ENCODE results near the gene CAP2.
"Not testable (repeated sequence)": the region's sequence is repeated elsewhere in the genome, so short reads cannot be mapped to it uniquely, and the experiment has no call there.

DNA sequence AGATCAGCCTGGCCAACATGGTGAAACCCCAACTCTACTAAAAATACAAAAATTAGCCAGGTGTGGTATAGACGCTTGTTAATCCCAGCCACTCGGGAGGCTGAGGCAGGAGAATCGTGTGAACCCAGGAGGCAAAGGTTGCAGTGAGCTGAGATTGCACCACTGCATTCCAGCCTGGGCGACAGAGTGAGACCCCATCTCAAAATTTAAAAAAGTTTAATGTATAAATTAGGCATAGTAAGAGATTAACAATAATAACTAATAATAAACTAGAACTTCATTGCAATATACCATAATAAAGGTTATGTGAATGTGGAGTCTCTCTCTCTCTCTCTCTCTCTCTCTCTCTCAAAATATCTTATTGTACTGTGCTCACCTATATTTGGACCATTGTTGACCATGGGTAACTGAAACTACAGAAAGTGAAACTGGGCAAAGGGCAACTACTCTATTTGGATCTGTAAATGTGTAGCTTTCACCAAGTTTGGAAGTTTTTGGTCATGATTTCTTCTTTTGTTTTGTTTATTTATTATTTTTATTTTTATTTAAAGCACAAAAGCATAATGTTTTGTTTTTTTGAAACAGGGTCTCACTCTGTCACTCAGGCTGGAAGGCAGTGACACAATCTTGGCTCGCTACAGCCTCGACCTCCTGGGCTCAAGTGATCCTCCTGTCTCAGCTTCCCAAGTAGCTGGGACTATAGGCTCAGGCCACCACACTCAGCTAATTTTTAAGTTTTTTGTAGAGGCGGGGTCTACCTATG lies 12.0 kb downstream of the CAP2 start:
- TF ChIP-seq, protein P1, sequence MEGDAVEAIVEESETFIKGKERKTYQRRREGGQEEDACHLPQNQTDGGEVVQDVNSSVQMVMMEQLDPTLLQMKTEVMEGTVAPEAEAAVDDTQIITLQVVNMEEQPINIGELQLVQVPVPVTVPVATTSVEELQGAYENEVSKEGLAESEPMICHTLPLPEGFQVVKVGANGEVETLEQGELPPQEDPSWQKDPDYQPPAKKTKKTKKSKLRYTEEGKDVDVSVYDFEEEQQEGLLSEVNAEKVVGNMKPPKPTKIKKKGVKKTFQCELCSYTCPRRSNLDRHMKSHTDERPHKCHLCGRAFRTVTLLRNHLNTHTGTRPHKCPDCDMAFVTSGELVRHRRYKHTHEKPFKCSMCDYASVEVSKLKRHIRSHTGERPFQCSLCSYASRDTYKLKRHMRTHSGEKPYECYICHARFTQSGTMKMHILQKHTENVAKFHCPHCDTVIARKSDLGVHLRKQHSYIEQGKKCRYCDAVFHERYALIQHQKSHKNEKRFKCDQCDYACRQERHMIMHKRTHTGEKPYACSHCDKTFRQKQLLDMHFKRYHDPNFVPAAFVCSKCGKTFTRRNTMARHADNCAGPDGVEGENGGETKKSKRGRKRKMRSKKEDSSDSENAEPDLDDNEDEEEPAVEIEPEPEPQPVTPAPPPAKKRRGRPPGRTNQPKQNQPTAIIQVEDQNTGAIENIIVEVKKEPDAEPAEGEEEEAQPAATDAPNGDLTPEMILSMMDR (conservative IDR thresholded peaks at IDR 0.05 in 1 of 2, IDR thresholded peaks at IDR 0.05 in 1 of 2; ENCODE audit: low read depth in 1 of 2, low read length in 2 of 2): not testable (repeated sequence)
- TF ChIP-seq EZH2 (IDR thresholded peaks at IDR 0.05; ENCODE audit: low read length, missing control alignments): not testable (repeated sequence)
